ENCODE results near the gene CDK11A.
A peak's percentile ranks its signal among the peaks of the same experiment; 100 is the strongest.
"Not testable (repeated sequence)": the region's sequence is repeated elsewhere in the genome, so short reads cannot be mapped to it uniquely, and the experiment has no call there.

CDK11A gene

GRCh38 chr1:1754051-1754815, 30.1 kb upstream of the CDK11A start:
- DNase-seq (ENCODE audit: low spot score): no peak

DNA sequence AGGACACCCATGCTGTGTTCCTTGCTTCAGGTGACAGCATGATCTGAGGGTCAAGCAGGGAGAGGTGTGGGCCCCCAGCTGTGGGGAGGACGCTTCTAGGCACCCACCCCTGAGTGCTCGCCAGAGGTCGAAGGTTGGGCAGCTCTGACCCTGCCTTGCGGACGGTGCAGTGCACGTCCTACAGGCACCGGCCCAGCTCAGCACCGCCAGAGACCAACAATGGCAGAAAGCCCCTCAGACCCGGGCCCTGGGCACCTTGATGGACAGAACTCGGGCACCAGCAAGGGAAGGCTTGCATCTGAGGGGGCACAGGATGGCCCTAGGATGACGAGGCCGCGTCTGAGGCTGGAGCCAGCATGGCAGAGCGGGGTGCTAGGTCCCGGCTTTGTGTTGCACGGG, 29.4 kb upstream of the CDK11A start:
- DNase-seq (ENCODE audit: low spot score): no peak

DNA sequence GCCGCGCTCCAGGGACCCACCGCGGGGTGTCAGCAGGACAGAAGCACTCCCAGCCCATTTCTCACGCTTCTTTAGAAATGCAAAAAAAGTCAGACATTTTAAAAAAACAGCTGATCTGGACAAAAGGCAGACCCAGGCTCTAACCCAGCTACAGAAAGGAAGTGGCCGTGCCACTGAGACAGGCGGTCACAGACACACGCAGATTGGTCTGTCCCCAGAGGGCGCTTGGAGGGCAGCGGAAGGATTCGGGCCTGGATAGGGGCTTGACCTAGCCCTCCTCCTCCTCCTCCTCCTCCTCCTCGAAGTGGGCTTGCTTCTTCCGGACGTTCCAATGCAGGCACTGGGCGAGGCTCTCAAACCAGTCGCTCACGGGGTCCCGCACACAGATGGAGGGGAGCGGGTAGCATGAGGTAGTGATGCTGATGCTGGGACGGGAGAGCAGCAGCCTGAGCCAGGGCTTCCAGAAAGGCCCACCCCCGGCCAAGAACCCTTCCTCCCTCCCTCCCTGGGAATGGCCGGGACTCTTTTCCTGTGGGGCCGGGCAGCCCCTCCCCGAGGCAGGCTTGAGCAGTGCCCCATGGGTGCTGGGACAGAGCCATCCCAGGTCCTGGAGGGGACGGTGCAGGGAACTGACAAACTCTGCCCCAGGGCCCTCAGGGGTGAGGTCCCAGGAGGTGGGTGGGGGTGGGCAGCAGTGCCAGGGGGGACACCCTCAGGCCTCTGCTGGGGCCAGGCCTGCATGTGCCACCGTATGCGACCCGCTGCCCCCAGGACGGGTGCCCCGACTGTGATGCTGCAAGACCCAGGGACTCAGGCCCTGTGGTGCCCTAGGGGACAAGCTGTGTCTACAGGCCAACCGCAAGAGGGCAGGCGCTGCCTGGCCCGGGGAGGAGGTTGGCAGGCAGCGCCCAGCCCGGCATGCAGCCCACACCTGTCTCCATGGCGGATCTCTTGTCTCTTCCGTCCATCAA, 28.8 kb upstream of the CDK11A start:
- no peak for DNase-seq (ENCODE audit: low spot score)

- no peak for DNase-seq (ENCODE audit: low spot score)
These were observed 28.0 kb upstream of the CDK11A start for GRCh38 chr1:1752190-1752589.

- DNase-seq (ENCODE audit: low spot score): not testable (repeated sequence)
These were observed 25.8 kb upstream of the CDK11A start for GRCh38 chr1:1749941-1750340.

DNA sequence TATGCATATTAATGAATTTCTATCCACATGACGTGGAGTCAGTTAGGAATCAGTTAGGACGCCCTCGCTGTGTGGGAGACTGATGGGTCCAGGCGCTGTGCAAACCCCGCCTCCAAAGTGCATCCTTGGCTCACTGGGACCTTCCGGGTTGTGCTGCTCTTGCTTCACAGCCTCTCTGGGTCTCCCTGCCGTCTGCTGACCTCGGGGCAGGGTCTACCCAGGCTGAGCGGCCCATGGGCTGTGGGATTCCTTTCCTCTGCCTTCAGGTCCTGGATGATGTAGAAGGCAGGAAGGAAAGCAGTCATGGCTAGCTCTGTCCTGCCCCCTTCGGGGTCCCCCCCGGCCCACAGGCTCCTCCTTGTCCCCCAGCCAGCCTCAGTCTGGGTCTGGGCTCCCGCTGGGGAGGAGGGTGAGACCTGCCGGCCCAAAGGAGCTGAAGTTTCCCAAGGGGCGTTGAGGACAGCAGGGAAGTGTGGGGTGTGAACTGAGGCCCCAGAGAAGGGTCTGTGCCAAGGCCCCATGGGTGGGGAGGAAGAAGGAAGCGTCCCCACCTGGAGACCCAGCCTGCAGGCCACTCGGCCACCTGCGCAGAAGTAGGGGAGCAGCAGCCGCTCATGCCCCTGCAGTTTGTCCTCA, 24.6 kb upstream of the CDK11A start:
- DNase-seq (ENCODE audit: low spot score): no peak

DNA sequence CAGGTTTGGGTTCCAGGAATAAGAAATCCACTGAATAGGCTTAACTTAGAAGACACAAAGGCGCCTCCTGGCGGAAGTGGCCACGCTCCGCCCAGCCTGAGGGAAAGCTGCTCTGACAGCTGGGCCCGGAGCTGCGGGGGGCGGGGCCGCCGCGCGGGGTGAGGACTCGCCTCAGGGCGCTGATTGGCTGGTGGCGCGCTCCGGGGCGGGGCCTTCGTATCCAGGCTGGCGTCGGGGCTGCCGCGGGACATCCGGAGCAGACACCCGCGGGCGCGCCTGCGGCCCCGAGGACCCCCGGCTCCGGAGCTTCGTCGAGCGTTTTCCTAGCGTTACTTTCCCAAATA, 22.4 kb upstream of the CDK11A start:
- DNase-seq (ENCODE audit: low spot score): not testable (repeated sequence)

- peak; percentile 29 for DNase-seq (ENCODE audit: low spot score)
These were observed 21.8 kb upstream of the CDK11A start for GRCh38 chr1:1745651-1746565.

- DNase-seq (ENCODE audit: low spot score): not testable (repeated sequence)
These were observed 18.4 kb upstream of the CDK11A start for GRCh38 chr1:1742529-1742928.

- peak; percentile 6 for DNase-seq (ENCODE audit: low spot score)
These were observed 16.9 kb upstream of the CDK11A start for GRCh38 chr1:1741013-1741412.

DNA sequence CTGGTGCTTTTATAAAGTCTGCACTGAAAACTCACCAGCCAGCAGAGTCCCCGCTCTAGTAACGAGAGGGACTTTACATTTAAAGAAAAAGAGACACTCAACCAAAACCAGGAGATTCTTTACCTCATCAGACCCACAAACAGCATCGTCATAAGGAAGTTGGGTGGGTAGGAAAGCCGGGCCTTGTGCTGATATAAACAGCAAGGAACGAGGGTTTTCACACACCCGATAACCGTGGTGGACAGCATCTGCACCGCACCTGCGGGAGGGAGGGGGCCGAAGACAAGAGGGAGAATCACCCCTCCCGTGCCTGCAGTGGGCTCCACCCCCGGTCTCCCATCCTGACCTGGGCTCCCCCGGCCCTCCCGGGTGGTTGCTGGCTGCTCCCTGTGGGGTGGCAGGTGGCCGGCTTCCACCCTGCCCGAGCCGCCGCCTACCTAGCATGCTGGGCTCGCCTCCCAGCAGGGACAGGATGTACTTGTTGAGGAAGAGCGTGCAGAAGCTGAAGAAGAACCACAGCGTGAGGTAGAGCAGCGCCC, 14.7 kb upstream of the CDK11A start:
- DNase-seq (ENCODE audit: low spot score): not testable (repeated sequence)

DNA sequence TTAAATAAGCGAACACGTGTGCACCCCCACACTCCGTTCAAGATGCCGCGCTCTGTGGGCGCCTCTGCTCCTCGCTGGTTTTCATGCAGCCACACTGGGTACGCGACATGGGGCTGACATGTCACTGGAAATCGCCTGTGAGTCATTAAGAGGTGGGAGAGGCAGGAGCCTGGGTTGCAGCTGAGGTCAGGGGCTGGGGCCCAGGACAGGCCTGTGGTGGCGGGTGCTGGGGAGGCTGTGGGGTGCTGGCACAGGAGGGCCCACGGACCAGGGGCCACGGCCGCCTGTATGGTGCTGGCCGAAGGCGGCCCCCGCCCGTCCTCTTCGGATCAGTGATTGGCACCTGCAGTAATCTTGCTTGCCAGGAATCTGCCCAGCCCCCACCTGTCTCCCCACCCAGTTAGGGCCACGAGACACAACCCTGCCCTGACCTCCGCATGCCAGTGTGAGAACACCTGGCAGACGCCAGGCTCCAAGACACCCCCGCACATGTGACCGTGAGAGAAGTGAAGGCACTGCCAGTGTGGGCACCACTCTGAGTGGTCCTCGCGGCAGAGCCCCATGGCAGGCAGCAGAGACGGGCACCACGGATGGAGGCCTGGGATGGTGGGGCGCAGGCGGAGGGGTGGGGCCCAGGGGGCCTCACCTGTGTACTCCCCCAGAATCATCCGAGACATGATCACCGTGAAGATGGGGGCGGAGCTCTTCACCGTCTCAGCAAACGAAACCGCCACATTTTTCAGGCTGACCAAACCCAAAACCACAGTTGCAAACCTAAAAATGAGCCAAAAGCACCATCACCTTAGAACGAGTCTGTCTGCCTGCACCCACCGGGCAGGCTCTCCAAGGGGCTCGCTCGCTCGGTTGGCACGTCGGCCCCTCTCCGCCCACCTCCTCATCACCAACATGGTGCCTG, 13.8 kb upstream of the CDK11A start:
- not testable (repeated sequence) for DNase-seq (ENCODE audit: low spot score)

DNA sequence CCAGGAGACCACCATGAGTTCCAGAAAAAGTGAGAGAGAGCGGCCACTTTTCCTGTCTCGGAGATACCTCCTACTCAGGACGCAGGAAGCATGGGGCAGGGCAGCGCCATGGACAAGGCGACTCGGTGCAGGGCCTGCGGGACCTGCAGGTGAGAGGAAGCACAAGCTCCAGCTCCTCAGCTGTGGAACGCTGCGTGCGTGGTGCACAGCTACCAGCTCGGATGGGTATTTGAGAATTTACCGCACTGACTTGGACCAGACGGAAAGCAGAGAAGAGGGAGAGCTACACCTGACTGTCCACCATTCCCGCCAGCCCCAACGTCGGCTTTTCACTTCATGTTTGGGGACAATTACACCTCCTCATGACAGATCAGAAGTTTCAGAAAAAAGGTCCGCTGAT, 8.2 kb upstream of the CDK11A start:
- DNase-seq (ENCODE audit: low spot score): no peak

DNA sequence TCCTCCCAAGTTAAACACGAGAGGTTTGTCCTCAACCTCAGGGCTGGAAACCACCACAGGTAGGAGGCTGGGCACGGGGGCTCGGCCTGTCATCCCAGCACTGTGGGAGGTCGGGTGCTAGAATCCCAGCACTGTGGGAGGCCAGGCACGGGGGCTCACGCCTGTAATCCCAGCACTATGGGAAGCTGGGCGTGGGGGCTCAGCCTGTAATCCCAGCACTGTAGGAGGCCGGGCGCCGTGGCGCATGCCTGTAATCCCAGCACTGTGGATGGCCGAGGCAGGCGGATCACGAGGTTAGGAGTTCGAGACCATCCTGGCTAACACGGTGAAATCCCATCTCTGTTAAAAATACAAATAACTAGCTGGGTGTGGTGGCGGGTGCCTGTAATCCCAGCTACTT, 6.7 kb upstream of the CDK11A start:
- no peak for DNase-seq (ENCODE audit: low spot score)

GRCh38 chr1:1730230-1730629, 6.1 kb upstream of the CDK11A start:
- not testable (repeated sequence) for DNase-seq (ENCODE audit: low spot score)

- DNase-seq (ENCODE audit: low spot score): not testable (repeated sequence)
These were observed 5.1 kb upstream of the CDK11A start for GRCh38 chr1:1729116-1729816.

DNA sequence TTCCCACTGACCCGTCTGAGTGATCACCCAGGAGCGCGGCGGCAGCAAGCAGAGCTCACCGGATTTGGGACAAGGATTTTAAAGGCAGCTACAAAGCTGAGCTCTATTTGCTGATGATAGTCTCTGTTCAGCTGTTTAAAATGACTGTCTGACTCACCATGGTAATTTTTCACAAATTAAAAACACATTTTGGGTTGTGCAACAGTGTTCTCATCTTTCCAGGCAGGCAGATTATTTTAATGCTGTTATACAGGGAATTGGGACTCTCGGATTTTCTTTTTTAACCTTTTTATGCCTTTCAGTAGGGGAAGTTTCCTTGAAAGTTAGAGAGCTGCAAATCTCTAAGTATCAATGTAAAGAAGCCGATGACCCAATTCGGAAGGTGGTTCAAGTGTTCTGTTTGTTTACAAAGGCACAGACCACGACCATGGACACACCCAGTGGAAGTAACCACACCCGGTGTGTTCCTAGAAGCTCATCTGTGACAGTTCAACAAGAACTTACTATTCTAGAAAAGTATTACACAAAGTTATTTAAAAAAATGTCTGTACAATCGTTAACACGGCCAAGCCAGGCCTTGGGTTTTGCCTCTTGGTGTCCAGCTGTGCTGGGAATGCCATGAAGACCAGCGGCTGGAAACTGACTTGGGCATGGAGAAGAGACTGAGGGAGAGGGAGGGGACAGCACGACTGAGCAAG, 4.3 kb upstream of the CDK11A start:
- not testable (repeated sequence) for DNase-seq (ENCODE audit: low spot score)

DNA sequence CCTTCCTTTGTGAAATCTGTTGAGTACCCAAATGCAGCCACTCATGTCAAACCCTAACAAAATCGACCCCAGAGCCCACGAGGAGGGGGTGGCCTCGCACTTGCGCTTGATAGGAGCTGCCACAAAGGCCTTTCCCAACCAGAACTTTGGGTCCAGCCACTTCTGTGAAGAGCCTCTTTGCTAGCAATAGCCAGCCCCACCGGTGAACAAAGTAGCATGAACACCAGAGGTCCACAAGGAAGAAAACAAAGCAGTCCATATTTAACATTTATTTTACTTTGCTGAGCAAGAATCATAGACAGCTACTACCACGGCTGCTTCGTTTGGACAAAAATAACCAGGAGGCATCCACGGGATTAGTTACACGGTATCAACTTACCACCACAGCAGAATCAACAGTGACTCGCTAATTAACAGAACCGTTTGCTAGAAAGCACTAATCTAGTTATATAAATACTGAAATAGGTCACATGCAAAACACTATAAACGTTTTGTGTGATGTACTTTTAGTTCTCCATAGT, 3.0 kb upstream of the CDK11A start:
- not testable (repeated sequence) for DNase-seq (ENCODE audit: low spot score)

GRCh38 chr1:1726088-1726487, 1.9 kb upstream of the CDK11A start:
- not testable (repeated sequence) for DNase-seq (ENCODE audit: low spot score)

Measured in LoVo (cell line).